Transverse colon (tissue), 4 donors: Measurements from ENCODE around the gene STIM1. TPM values are rescaled to one million over a fixed set of nuclear protein-coding genes. Genes with fewer than 3 reads are reported as not detected.
"Not testable (repeated sequence)": the region's sequence is repeated elsewhere in the genome, so short reads cannot be mapped to it uniquely, and the experiment has no call there.

Experiments used
- DNase-seq: peaks from one replicate; pipeline ENCODE4 v3.0.0-alpha.2; 2019
- H3K27ac ChIP-seq, 4 donors: fragments of 200-600 bp; sonication (generic); 2 replicates each; pipeline ENCODE4 v1.5.1; 2016 to 2018; ENCODE audit warnings: inconsistent platforms in 4 of 4
- H3K27me3 ChIP-seq: fragments of 200-600 bp; sonication (generic); 2 replicates; pipeline ENCODE4 v1.5.1; 2017; ENCODE audit warnings: inconsistent platforms
- H3K36me3 ChIP-seq, 4 donors: fragments of 200-600 bp; sonication (generic); 2 replicates each; pipeline ENCODE4 v1.5.1; 2017 to 2019; ENCODE audit warnings: inconsistent platforms in 4 of 4
- H3K4me1 ChIP-seq, 4 donors: fragments of 200-600 bp; sonication (generic); 2 replicates each; pipeline ENCODE4 v1.5.1; 2017 to 2020; ENCODE audit warnings: inconsistent platforms in 4 of 4
- H3K4me3 ChIP-seq, 4 donors: fragments of 200-600 bp; sonication (generic); 1 replicate in 1 of 4; 2 replicates in 3 of 4; pipeline versions ENCODE4 v1.5.1 to v1.6.1; 2017 to 2019; ENCODE audit warnings: inconsistent platforms in 4 of 4
- H3K9me3 ChIP-seq, 2 donors: fragments of 200-600 bp; sonication (generic); 2 replicates each; pipeline ENCODE4 v1.5.1; 2017 to 2019; ENCODE audit warnings: inconsistent platforms in 2 of 2
- EP300 ChIP-seq: sonication (generic); formaldehyde crosslinking; IDR thresholded peaks from one replicate; pipeline ENCODE4 v1.6.1; 2017; ENCODE audit warnings: antibody characterized with exemption, low read depth
- POLR2A ChIP-seq: fragments of 450-650 bp; IDR thresholded peaks from one replicate; pipeline ENCODE4 v1.6.1; 2016; ENCODE audit warnings: antibody characterized with exemption, mild to moderate bottlenecking, moderate library complexity
- POLR2AphosphoS5 ChIP-seq, 3 donors: sonication (generic); formaldehyde crosslinking; IDR thresholded peaks; one replicate each; pipeline ENCODE4 v1.6.1; 2016; ENCODE audit warnings: antibody characterized with exemption in 3 of 3
- WGBS, 2 donors: methylation state at CpG; one replicate each; pipeline ENCODE4 v1.1.5; 2018; ENCODE audit warnings: low coverage in 1 of 2; 5-methylcytosine and 5-hydroxymethylcytosine counted together
- in situ Hi-C, 4 donors: fragments of 200-750 bp; cut with MboI; loops; one replicate each; pipeline versions ENCODE4 v1.15.0 to v1.15.1; 2017; ENCODE audit warnings: low sequenced_read_pairs in 3 of 4, low pct_ligation_motif_present in 1 of 4, low pct_unique_long_range_greater_than_20kb in 1 of 4
- intact Hi-C: fragments of 100-400 bp; cut with DNase I; formaldehyde crosslinking; loops from one replicate; pipeline ENCODE4 v1.15.1; 2023; ENCODE audit warnings: low total_unique reads
- total RNA-seq, 4 donors: library from RNA; depleted of rRNA; stranded (reverse); fragments of >200 nt; gene quantifications; one replicate each; pipeline ENCODE4 v1.1.0, GENCODE V29; 2016
- TF ChIP-seq, protein P1 (sequence below), 5 experiments: fragments of 200-600 bp in 3 of 5; fragments of 450-650 bp in 2 of 5; sonication (generic) in 3 of 5; IDR thresholded peaks; 1 replicate in 2 of 5; 2 replicates in 3 of 5; pipeline ENCODE4 v1.5.1; 2016 to 2017; ENCODE audit warnings: antibody characterized with exemption in 5 of 5, inconsistent platforms in 3 of 5, mild to moderate bottlenecking in 2 of 5, moderate library complexity in 1 of 5

STIM1 gene
- total RNA-seq, 4 donors from 2014 or later = 41.2 to 79.3 (median 48.0) TPM

DNA sequence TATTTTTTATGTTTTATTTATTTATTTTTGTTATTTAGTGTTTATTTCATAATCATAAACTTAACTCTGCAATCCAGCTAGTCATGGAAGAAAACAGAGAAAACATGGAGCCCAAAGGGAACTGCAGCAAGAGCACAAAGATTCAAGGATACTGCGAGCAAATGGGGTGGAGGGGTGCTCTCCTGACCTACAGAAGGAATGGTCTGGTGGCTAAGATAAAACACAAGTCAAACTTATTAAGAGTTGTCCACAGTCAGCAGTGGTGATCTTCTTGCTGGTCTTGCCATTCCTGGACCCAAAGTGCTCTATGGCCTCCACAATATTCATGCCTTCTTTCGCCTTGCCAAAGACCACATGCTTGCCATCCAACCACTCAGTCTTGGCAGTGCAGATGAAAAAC, 36.7 kb downstream of the STIM1 start:
- Histone ChIP-seq H3K27ac (no peak overlapping the region), H3K36me3 (no peaks in the 10 kb centered on the region), H3K4me3 (no peak overlapping the region), H3K9me3 (no peaks in the 10 kb centered on the region), H3K27me3 (no peaks in the 10 kb centered on the region), H3K4me1 (peaks cover 6 to 27% (median 14%) of the 10 kb centered on the region in 4 donors)
- DNase-seq = no peak
- TF ChIP-seq, protein P1, sequence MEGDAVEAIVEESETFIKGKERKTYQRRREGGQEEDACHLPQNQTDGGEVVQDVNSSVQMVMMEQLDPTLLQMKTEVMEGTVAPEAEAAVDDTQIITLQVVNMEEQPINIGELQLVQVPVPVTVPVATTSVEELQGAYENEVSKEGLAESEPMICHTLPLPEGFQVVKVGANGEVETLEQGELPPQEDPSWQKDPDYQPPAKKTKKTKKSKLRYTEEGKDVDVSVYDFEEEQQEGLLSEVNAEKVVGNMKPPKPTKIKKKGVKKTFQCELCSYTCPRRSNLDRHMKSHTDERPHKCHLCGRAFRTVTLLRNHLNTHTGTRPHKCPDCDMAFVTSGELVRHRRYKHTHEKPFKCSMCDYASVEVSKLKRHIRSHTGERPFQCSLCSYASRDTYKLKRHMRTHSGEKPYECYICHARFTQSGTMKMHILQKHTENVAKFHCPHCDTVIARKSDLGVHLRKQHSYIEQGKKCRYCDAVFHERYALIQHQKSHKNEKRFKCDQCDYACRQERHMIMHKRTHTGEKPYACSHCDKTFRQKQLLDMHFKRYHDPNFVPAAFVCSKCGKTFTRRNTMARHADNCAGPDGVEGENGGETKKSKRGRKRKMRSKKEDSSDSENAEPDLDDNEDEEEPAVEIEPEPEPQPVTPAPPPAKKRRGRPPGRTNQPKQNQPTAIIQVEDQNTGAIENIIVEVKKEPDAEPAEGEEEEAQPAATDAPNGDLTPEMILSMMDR (IDR thresholded peaks at IDR 0.05) = no peak
- no peak for TF ChIP-seq POLR2A
- TF ChIP-seq EP300 = no peak
- no peak for TF ChIP-seq POLR2AphosphoS5 (IDR thresholded peaks at IDR 0.05)
- WGBS, 2 donors = 92 to 100% methylated on average over 1 to 2 of the region's 2 CpGs
- intact Hi-C loops = no loop called here
- in situ Hi-C loops = no loop called here

DNA sequence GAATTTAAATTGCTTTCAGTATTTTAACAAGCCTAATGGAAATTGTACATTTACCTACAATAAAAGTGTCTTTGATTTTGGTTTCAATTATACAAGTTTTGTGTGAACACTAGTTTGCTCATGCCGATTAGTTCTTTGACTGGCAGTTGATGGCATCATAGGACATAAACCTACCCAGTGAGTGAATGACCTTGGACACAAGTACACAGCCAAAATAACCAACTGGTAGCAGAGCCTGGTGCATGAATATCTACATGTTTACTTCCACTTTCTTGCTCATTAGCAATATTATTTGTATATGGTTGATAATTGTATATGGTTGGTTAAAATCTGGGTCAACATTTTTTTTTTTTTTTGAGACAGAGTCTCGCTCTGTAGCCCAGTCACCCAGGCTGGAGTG, 37.8 kb downstream of the STIM1 start:
- DNase-seq = no peak
- TF ChIP-seq POLR2A = no peak
- TF ChIP-seq EP300 = no peak
- TF ChIP-seq POLR2AphosphoS5 (IDR thresholded peaks at IDR 0.05) = no peak
- TF ChIP-seq, protein P1 (IDR thresholded peaks at IDR 0.05) = no peak
- Histone ChIP-seq H3K9me3 (no peaks in the 10 kb centered on the region), H3K4me3 (no peak overlapping the region), H3K27ac (peak overlapping the region in 1 of 4 donors; percentile 66), H3K4me1 (peaks cover 6 to 27% (median 14%) of the 10 kb centered on the region in 4 donors), H3K27me3 (no peaks in the 10 kb centered on the region), H3K36me3 (no peaks in the 10 kb centered on the region)
- in situ Hi-C loops = no loop called here
- WGBS, 2 donors = 89 to 90% methylated on average over 2 of the region's 2 CpGs
- intact Hi-C loops = no loop called here

DNA sequence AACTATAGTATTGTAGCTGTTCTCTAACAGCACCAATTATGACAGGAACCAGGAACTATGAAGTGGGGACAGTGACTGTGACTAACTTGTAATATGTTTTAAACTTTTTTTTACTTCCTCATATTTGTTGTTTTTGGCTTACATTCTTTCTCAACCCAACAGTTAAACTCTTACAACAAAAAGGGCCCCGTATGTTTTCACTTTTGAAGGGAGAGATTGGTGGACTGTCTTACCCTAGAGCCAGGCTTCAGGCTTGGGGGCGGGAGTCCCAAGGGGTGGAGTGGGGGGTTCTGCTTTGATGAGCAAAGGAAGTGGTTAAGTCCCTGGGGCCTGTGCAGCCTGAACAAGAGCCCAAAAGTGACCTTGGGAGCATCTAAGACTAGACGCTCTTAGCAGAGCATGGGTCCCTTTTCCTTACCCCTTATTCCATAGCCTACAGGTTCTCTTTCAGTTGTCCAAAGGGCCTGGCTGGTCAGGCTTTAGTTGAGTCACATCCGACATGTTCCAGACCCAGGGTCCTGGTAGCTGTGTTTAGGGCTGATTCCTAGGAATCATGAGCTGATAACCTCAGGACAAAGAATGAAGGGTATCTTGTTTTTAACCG, 38.8 kb downstream of the STIM1 start:
- Histone ChIP-seq H3K4me3 (no peak overlapping the region), H3K36me3 (no peaks in the 10 kb centered on the region), H3K4me1 (peaks cover 6 to 27% (median 14%) of the 10 kb centered on the region in 4 donors), H3K9me3 (no peaks in the 10 kb centered on the region), H3K27me3 (no peaks in the 10 kb centered on the region), H3K27ac (peak overlapping the region; percentile 2 to 66 (median 50))
- in situ Hi-C loops (no loop called here), intact Hi-C loops (no loop called here)
- TF ChIP-seq EP300 (no peak), POLR2AphosphoS5 (IDR thresholded peaks at IDR 0.05) (no peak), POLR2A (no peak)
- TF ChIP-seq, protein P1 (IDR thresholded peaks at IDR 0.05) = no peak
- peak; percentile 30 for DNase-seq
- 57 to 71% methylated on average over 3 to 5 of the region's 5 CpGs for whole genome bisulfite sequencing, 2 donors

DNA sequence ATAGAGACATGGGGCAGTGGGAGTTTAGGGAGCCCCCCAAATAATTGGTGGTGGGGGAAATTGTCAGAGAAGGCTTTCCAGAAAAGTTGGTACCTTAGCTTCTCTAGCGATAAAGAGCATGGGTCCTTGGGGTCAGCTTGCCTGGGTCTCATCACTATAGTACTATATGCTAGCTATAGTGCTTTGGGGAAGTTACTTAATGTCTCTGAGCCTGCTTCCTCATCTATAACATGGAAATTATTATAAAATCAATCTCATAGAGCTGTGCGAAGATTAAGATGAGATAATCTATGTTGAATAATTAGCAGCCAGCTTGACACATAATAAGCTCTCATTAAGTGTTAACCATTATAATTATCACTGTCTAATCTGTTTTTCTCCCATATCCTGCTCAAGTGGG, 41.2 kb downstream of the STIM1 start:
- intact Hi-C loops = no loop called here
- no peak overlapping the region for H3K4me3 ChIP-seq
- in situ Hi-C loops = no loop called here
- no peaks in the 10 kb centered on the region for H3K9me3 ChIP-seq
- no peak for DNase-seq
- no peaks in the 10 kb centered on the region for H3K36me3 ChIP-seq
- H3K4me1 ChIP-seq = peaks cover 6 to 38% (median 15%) of the 10 kb centered on the region in 4 donors
- H3K27ac ChIP-seq = no peak overlapping the region
- H3K27me3 ChIP-seq = no peaks in the 10 kb centered on the region
- TF ChIP-seq POLR2AphosphoS5 (IDR thresholded peaks at IDR 0.05) = no peak
- no peak for TF ChIP-seq POLR2A
- no peak for TF ChIP-seq EP300
- TF ChIP-seq, protein P1 (IDR thresholded peaks at IDR 0.05) = no peak
- 87 to 98% methylated on average over 2 of the region's 2 CpGs for WGBS, 2 donors

DNA sequence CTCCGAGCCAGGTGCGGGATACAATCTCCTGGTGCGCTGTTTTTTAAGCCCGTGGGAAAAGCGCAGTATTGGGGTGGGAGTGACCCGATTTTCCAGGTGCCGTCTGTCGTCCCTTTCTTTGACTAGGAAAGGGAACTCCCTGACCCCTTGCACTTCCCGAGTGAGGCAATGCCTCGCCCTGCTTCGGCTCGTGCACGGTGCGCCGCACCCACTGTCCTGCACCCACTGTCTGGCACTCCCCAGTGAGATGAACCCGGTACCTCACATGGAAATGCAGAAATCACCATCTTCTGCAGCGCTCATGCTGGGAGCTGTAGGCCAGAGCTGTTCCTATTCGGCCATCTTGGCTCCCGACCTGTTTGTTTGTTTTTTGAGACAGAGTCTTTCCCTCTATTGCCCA, 44.8 kb downstream of the STIM1 start:
- H3K9me3 ChIP-seq, H3K27ac ChIP-seq, H3K27me3 ChIP-seq, H3K36me3 ChIP-seq, DNase-seq, H3K4me3 ChIP-seq, in situ Hi-C loops, intact Hi-C loops: not testable (repeated sequence)
- WGBS, 2 donors = 88 to 95% methylated on average over 3 to 19 of the region's 19 CpGs
- H3K4me1 ChIP-seq = peaks cover 26 to 48% (median 33%) of the 10 kb centered on the region in 4 donors
